Activated naive CD4-positive, alpha-beta T cell (primary cell): Measurements from ENCODE around the gene CD63.
A peak's percentile ranks its signal among the peaks of the same experiment; 100 is the strongest.
"Not testable (repeated sequence)": the region's sequence is repeated elsewhere in the genome, so short reads cannot be mapped to it uniquely, and the experiment has no call there.

Experiments
- DNase-seq, 4 experiments: peaks; one replicate each; lab custom pipeline; 2025; lab: John Stamatoyannopoulos, UW

Gene CD63, protein sequence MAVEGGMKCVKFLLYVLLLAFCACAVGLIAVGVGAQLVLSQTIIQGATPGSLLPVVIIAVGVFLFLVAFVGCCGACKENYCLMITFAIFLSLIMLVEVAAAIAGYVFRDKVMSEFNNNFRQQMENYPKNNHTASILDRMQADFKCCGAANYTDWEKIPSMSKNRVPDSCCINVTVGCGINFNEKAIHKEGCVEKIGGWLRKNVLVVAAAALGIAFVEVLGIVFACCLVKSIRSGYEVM

DNA sequence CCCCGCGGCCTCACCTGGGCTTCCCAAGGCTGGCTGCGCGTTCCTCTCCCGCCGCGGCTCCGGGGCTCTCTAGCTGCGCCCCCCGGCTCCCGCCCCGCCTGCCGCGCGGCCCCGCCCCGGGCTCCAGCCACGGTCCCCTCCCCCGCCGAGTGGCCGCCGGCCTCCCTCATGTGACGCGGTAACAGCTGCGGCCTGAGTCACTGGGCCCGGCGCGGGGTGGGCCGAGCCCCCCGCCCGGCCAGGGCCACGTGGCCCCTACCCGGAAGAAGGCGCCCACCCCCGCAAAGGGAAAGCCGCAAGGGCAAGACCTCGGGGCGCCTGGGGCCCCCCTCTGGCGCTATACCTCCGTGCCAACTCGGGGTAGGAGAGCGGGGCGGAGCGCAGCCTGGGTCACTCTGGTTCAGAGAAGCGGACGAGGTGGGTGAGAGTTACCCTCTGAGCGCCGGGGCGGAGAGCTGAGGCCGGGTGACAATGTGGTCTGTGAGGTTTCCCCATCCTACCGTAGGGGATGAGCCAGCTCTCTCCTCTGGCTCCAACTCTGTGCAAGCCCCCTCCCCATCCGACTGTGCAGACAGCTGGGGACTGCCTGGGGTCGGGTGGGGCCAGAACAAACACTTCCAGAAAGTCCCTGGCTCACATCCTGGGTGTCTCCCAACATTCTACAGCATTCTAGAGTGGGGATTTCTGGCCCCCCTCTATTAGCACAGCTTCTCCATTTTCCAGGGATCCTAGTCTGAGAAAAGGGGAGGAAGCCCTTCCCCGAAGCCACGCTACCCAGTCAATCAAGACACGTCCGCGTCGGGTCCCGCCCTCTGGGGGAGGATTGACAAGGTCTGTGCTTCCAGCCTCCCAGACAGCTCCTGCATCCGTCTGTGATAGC lies at the start of gene CD63:
TSS of gene CD63 (minus strand) at position 71 of the 880 bp plus-strand sequence. CDS start 668 bp downstream, outside the sequence.
- DNase-seq = peak in 3 of 4 experiments; percentile 27 to 36 (median 32)

DNA sequence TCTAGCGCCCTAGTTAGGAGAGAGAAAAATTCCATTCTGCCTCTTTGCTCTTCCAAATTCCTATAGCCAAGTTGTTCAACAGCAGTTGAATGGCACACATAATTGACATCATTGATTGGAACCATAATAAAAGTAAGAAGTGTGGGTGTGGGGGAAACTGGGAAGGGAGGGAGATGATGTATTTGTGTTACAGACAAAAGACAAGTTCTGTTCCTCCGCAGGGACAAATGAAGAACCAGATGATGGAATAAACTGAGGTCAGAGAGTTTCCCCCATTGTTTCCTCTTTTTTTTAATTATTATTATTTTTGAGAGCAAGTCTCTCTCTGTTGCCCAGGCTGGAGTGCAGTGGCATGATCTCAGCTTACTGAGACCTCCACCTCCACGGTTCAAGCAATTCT lies 49.0 kb upstream of the CD63 start:
- no peak for DNase-seq

DNA sequence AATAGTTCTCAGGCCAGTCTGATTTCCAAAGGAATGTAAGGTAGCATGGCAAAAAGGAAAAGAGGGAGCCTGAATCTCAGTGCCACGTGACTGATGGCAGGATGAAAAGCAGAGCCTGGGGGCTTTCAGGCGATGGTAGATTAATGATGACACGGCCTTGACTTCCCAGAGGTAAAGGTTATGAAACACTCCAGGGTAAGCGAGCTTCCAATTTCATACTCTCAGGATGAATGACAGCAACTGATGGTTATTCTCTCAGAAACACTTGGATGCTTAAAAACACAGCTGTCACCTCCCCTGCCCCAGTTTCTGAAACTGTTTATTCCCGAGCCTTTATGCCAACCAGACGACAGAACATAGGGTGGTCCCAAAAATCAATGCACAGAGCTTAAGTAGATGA lies 42.9 kb upstream of the CD63 start:
- no peak for DNase-seq

DNA sequence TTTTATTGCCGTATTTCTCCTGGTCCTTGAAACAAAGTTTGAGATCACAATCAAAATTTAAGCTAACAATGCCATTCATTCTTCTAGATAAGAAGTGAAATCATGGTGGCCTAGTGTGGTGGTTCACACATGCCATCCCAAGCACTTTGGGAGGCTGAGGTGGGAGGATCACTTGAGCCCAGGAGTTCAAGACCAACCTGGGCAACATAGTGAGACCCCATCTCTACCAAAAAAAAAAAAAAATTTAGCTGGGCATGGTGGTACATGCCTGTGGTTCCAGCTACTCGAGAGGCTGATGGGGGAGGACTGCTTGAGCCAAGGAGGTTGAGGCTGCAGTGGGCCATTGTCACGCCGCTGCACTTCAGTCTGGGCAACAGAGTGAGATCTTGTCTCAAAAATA lies 38.3 kb upstream of the CD63 start:
- no peak for DNase-seq

DNA sequence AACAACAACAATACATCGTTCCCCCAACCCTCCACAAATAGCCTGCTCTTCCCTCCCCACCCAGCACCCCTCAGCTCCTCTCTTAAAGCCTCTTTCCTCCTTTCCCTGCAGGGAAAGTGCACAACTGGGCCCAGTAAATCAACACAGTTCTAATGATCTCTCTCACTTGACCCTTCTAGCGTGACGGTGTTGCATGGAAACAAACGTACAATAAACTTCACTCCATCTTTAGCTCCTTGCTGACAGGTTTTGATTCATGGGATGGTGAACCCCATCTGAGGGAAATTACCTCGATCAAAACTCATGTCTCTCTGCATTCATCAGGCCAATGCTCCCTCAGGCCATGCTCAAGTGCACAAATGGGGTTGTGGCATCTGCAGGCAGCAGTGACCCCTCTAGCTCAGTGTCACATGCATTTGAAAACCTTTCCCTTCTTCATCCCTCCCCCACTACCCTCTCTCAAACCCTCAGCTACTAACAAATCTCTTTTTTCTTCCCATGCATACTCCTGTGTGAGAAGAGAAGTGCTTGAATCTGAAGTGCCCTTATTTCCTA lies 37.0 kb upstream of the CD63 start:
- DNase-seq = no peak

DNA sequence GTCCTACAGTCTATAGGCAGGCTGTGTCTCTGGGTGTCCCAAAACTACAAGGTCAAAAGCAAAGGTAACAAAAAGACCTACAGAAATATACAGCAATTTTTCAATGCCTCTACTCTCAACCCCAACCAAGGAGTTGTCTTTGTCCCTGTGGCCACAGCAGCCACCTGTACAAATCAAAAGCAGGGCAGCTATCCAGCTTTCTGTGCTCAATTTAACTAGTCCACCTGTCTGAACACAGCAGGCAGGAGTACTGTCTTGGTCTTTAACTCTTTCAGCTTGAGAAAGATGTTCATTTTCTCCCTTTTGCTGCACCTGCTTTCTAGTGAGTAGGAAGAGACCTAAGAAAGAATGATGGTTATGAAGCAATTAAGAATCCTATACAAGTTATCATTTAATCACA lies 33.8 kb upstream of the CD63 start:
- no peak for DNase-seq

DNA sequence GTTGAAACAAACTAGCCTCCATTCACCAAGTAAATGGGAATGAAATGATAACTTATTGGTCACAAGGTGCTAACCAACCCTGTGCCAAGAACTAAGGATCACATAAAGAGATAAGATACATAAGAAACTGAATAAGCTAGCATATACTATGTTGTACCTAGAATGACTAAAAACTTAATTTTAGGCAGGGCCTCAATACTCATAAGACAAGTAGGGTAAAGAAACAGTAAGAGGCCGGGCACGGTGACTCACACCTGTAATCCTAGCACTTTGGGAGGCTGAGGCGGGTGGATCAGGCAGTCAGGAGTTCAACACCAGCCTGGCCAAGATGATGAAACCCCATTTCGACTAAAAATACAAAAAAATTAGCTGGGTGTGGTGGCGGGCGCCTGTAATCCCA lies 31.9 kb upstream of the CD63 start:
- DNase-seq = no peak

DNA sequence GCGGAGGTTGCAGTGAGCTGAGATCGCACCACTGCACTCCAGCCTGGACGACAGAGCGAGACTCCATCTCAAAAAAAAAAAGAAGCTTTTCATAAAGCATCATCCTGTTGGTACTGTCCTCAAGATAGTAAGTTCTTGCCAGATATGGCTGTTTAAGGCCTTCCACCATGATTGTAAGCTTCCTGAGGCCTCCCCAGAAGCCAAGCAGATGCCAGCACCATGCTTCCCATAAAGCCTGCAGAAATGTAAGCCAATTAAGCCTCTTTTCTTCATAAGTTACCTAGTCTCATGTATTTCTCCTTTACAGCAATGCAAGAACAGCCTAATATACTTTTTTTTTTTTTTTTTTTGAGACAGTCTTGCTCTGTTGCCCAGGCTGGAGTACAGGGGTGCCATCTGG lies 29.8 kb upstream of the CD63 start:
- not testable (repeated sequence) for DNase-seq

DNA sequence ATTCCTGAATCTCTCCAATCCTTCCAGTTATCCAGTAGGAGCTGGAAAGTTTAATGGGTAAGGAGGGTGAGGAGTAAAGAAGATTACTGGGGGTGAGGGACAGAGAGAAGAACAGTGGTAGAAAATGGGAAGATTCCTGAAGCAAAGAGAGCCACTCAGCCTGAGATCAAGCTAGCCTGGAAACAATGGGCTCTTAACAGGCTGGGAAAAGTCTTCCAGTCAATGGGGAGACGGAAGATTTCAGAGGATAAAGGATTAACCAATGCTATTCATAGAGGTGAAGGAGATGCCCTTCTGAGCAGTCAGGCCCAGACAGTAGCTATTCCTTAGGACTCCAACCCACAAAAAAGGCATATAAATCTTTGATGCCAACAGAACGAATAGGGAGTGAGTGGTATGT lies 28.9 kb upstream of the CD63 start:
- DNase-seq = no peak

DNA sequence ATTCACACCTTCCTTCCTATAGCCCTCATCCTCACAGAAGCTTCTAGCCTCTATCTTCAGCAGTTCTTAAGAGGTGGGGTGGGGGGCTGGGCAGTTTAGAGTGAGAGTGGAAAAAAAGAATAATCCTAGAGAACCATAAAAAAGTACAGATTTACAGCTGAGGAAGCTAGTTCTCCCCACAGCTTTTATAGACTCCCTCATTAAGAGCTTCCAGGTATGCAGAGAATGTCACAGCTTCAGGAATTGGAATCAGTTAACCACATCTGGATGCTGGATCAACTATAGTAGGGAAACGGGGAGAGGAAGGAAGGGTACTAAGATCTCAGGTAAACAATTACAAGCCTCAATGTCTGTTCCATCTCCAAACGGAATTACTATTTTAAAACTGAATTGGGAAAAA lies 26.4 kb upstream of the CD63 start:
- no peak for DNase-seq

DNA sequence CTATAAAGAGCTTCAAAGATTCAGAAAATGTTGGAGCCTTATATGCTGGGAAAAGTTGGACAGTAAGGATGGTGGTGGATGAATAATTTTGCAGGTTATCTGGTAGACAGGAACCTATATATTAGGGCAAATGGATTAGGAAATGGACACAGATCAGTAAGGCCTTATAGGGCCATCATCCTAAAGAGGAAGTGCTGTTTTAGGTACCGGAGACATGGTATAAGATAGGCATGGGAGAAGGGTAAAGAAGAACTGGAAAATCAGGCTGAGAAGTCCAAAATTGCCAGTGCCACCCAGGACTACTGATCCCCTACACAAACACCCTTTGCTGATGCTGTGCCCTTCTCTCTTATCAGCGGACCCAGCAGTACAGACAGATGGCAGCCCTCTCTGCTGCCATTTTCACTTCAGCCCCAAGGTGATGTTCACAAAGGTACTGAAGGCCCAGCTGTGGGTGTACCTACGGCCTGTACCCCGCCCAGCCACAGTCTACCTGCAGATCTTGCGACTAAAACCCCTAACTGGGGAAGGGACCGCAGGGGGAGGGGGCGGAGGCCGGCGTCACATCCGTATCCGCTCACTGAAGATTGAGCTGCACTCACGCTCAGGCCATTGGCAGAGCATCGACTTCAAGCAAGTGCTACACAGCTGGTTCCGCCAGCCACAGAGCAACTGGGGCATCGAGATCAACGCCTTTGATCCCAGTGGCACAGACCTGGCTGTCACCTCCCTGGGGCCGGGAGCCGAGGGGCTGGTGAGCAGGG lies 19.6 kb upstream of the CD63 start:
- no peak for DNase-seq

DNA sequence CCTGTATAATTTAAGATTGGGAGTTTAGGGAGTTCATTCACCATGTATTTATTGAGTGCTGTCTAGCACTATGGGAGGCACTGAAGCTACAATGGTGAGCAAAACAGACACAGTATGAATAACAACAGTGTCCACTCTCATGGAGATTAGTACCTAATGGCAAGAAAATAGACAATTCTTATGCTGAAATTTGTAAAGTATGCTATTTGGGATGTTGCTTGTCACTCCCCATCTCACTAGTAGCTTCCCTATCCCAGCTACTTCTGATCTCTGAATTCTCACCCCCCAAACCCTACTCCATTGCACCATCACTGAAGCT lies 18.1 kb upstream of the CD63 start:
- DNase-seq = no peak

DNA sequence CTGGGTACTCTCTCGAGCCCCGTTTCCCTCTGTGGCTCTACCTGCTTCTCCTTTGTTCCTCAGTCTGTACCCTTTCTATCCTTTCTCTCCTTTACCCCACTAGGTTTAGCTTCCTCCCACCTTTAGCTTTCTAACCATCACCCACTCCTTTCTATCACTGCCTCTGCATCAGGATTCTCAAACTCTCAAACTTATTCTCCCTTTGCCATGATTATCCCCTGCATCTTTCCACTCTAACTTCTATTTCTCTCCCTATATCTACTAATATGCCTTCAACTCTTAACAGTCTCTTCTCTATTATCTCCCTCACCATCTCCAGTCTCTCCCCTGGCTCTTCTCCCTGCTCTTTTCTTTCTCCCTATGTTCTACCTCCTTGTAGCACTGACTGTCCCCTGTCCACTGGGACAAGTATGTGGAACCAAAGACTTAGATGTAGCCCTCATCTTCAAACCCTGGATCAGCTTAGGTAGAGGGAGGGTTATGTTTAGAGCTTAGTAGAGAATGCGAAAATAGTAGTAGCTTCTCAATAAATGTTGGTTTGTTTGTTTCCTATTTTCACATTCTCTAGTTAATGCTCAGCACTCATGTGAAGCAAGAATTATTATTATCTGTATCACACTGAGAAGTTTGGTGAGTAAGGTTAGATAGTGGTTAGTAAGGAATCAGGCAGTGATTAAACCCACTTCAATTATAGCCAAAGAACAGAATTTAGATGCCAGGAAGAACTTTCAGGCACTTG lies 17.5 kb upstream of the CD63 start:
- no peak for DNase-seq

DNA sequence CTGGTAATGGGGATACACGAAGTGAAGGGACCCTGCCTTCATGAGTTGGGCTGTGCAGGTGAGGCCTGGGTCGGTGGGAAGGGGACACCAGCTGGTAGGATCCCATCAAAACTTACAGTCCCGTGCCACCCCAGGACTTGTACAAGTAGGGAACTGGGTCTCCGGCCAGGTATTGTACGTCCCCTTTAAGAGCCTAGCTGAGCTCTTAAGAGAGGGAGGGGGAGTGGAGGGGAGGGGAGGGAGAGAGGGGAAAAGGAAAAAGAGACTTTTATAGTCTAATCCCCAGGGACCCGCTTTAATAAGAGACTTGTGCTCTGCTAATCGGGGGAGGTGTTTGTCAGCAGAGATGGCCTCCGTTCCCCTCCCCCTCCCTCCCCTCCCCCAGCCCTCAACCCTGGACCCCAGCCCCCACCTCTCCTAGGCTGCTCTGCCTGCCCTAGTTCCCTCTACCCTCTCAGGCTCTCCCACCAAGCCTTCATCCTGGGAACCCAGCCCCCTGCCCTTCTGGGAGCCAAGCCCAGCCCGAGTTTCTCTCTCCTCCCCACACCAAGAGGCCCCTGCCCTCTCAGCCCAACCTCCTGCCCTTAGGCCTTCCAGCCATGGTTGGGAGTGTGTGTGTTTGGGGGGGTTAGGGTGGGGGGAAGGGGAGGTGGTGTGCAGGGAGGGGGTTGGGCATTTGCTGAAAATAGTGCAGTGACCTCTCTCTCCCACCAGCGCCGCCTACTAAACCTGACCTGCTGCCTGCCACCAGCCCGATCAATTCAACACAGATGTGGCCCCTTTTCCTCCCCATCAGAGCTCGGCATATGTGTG lies 16.8 kb upstream of the CD63 start:
- no peak for DNase-seq

DNA sequence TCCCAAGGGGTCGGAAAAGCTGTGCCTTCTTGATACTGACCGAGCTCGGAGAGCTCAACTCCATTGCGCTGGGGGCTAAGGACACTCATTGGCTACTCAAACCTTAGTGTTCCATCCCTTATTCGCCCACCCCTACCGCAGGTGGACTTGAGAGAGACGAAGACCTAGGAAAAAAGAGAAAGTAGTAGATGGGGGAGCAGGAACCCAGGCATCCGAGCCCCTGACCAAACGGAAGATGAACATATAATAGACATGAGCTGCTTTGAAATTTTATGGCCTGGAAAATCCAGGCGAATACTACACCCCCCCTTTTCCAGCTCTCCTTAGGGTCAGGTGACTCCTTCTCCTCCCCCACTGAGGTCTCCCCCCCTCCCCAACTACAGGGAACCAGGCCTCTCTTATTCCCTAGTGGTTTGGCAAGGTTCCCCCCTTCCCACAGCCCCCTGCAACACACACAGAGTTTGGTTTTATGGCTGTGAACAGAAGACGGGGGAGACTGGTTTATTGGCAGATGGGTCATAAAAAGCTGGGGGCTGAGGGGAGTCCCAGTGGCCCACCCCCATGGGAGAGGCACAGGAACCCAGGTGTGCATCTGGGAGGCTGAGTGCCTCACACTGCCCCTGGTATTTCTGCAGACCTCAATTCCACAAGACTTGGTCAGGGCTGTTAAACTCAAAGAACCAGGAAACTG lies 15.7 kb upstream of the CD63 start:
- DNase-seq = no peak

DNA sequence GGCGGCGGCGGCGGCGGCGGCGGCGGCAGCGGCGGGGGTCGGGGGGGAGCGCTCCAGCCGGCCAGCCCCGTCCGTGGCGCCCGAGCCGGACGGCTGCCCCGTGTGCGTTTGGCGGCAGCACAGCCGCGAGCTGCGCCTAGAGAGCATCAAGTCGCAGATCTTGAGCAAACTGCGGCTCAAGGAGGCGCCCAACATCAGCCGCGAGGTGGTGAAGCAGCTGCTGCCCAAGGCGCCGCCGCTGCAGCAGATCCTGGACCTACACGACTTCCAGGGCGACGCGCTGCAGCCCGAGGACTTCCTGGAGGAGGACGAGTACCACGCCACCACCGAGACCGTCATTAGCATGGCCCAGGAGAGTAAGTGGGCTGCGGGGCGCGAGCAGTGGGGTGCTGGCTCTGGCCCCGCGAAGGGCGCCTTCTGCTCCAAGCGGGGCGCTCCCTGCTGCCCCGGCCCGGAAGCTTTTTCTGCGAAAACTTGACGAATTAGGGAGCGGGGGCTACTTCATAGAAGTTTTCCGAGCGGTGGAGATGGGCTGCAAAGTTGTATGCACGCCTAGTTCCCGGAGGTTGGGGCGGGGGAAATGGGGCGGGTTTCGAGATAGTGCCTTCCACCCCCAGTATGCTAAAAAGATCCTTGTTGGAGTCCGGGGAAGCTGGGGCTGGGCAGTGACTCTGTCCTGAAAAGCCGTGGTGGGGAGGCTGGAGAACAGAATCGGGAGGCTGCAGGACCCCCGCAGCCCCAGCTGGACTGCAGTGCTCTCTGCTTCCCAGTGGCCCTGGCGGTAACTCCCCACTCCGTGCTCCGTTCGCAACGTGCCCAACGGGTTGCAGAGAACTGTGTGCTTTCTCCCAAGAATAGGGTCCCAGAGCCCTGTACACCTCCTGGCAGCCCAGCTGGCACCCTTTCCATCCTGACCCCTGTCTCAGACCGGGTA lies 14.9 kb upstream of the CD63 start:
- peak in 1 of 4 experiments; percentile 54 for DNase-seq

DNA sequence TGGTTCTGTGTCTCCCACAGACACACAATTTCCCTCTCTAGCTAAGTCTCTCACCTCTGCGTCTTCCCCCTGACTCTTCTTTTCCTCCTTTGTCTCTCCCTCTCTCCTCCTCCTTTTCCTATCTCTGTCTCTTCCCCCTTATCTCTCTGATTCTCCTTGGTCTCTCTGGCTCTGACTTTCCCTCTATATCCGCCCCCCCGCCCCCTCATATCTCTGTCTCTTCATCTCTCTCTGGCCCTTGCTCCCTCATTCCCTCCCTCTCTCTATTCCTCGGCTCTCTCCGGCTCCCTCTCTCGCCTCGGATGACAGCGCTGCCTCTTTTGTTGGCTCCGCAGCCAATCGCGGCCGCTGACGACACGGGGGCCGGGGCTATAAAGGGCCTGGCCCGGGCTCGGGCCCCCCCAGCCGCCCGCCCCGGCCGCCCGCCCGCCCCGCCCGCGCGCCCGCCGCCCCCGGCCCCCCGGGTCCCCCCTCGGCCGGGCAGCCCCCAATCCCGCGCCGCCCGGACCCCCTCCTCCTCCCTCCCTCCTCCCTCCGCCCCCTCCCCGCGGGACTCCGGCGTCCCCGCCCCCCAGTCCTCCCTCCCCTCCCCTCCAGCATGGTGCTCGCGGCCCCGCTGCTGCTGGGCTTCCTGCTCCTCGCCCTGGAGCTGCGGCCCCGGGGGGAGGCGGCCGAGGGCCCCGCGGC lies 14.1 kb upstream of the CD63 start, which contains the start of gene GDF11:
TSS of gene GDF11 (plus strand) at position 404 of the 687 bp plus-strand sequence. CDS start at position 599, 195 bp downstream.
- DNase-seq = peak in 3 of 4 experiments; percentile 39 to 73 (median 45)

DNA sequence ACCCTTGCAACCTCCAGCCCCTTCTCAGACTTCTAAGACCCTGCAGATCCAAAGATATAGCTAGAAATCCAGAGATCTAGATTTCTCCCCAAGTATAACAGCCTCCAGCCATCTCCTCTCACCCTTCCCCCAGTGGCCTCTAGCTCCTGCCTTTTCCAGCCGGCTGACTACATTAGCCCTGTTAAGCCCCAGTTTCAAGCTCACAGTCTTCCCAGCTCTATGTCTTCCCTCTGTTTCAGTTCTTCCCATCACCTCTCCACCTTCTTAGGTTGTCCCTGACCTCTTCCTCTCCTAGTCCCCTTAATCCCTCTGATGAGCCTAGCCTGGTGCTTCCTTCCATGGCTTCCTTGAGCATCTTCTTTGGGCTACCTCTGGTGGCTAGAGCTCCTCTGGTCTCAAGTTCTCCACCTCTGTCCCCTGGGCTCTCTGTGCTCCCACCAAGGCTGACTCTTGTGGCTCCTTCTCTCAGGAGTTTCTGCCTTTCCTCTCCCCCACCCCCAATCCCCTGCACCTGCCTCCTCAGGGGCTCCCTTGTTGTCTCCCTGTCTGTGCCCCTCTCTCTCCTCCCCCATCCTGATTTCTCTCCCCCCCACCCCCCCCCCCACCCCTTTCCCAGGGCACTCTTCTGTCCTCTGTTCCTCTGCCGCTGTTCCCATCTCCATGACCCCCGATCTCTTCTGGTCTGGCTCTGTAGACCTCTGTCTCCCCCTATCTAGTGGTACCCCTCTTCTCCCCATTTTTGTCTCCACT lies 13.3 kb upstream of the CD63 start:
- DNase-seq = no peak
